K562 (cell line): ENCODE results near the gene MLYCD. TPM values are rescaled to one million over a fixed set of nuclear protein-coding genes. Genes with fewer than 3 reads are reported as not detected.
A peak's percentile ranks its signal among the peaks of the same experiment; 100 is the strongest.

Experiments used
- ATAC-seq: fragments of 200-7000 bp; cut with Tn5 transposase; 3 replicates; pipeline ENCODE4 v1.9.1; 2020; ENCODE audit warnings: moderate library complexity
- BruUV-seq: library from RNA; stranded (reverse); fragments of 400-500 nt; replicated peaks from 2 replicates; lab custom pipeline; 2021; lab: Mats Ljungman, UMichigan
- CTCF ChIA-PET: fragments of 300-600 bp; formaldehyde crosslinking; extraction: SDS; loops from one replicate; lab custom pipeline; 2021; ENCODE audit warnings: low intra/inter-chr PET ratio; lab: Yijun Ruan, JAX
- POLR2A ChIA-PET: fragments of 300-600, 350-650 bp; sonication (Branson Sonifier 250); formaldehyde crosslinking; extraction: SDS; loops from one replicate; lab custom pipeline; 2021; ENCODE audit warnings: antibody characterized with exemption, inconsistent platforms; lab: Yijun Ruan, JAX
- DNase-seq, 4 experiments: peaks; one replicate each; pipeline versions ENCODE4 v3.0.0 to v3.0.0-alpha.2; 2011 to 2018; ENCODE audit warnings: low spot score in 3 of 4, mixed read lengths in 3 of 4; ENCODE audit errors: extremely low read depth in 1 of 4
- FAIRE-seq: peaks from 2 replicates; lab custom pipeline; 2011; peaks lifted over from hg19 to GRCh38; lab: Jason Lieb, UNC
- H2AFZ ChIP-seq: 2 replicates; pipeline ENCODE4 v1.6.0; 2011; ENCODE audit warnings: low read depth, low read length, control low read depth, inconsistent platforms
- H3K27ac ChIP-seq: fragments of 200-600 bp; 3 replicates; pipeline ENCODE4 v1.8.0; 2011; ENCODE audit warnings: low read depth, mild to moderate bottlenecking, control low read depth, inconsistent platforms, low read length, moderate library complexity, mixed read lengths; ENCODE audit errors: extremely low read depth
- H3K27me3 ChIP-seq, 2 experiments: fragments of 300-600 bp in 1 of 2; 2 replicates in 1 of 2; 3 replicates in 1 of 2; pipeline versions ENCODE4 v1.6.0 to v1.8.0; 2011; ENCODE audit warnings: inconsistent platforms in 2 of 2, low read length in 2 of 2, mild to moderate bottlenecking in 1 of 2, mixed read lengths in 1 of 2, moderate library complexity in 1 of 2; ENCODE audit not compliant: control insufficient read depth in 2 of 2, insufficient read depth in 2 of 2
- H3K36me3 ChIP-seq: fragments of 300-600 bp; 3 replicates; pipeline ENCODE4 v1.8.0; 2011; ENCODE audit warnings: mild to moderate bottlenecking, low read length, inconsistent platforms; ENCODE audit not compliant: control insufficient read depth, insufficient read depth
- H3K4me1 ChIP-seq, 2 experiments: fragments of 200-600 bp in 1 of 2; replicated peaks in 1 of 2; 2 replicates in 1 of 2; 3 replicates in 1 of 2; pipeline versions ENCODE4 v1.5.1 to v1.8.0; 2011; ENCODE audit warnings: inconsistent platforms in 2 of 2, low read length in 2 of 2, mild to moderate bottlenecking in 1 of 2, mixed read lengths in 1 of 2, moderate library complexity in 1 of 2; ENCODE audit not compliant: control insufficient read depth in 2 of 2, insufficient read depth in 2 of 2
- H3K4me2 ChIP-seq: 2 replicates; pipeline ENCODE4 v1.6.1; 2011; ENCODE audit warnings: low read length, control low read depth, inconsistent platforms, mixed read lengths; ENCODE audit not compliant: insufficient read depth
- H3K4me3 ChIP-seq: fragments of 200-600 bp; sonication (generic), shearing (Covaris generic); 2 replicates; pipeline ENCODE4 v1.5.1; 2016; ENCODE audit warnings: control low read depth, inconsistent platforms
- H3K79me2 ChIP-seq: fragments of 200-600 bp; 3 replicates; pipeline ENCODE4 v1.8.0; 2011; ENCODE audit warnings: low read length, inconsistent platforms; ENCODE audit not compliant: control insufficient read depth, insufficient read depth
- H3K9ac ChIP-seq, 2 experiments: 2 replicates each; pipeline versions ENCODE4 v1.6.0 to v1.6.1; 2011; ENCODE audit warnings: low read depth in 2 of 2, low read length in 2 of 2, control low read depth in 1 of 2, inconsistent platforms in 1 of 2, mild to moderate bottlenecking in 1 of 2, mixed read lengths in 1 of 2; ENCODE audit not compliant: insufficient read depth in 1 of 2
- H3K9me1 ChIP-seq: one replicate; pipeline ENCODE4 v1.6.0; 2011; ENCODE audit warnings: inconsistent platforms, mild to moderate bottlenecking, low read length, moderate library complexity; ENCODE audit not compliant: control insufficient read depth, insufficient read depth
- H3K9me3 ChIP-seq: replicated peaks from 2 replicates; pipeline ENCODE4 v1.5.1; 2011; ENCODE audit warnings: low read depth, low read length, inconsistent platforms; ENCODE audit not compliant: control insufficient read depth, insufficient read depth
- H4K20me1 ChIP-seq: replicated peaks from 2 replicates; pipeline ENCODE4 v1.6.1; 2011; ENCODE audit warnings: low read length, inconsistent platforms, mixed read lengths; ENCODE audit not compliant: control insufficient read depth, insufficient read depth
- DDX20 ChIP-seq: fragments of 450-650 bp; IDR thresholded peaks from 2 replicates; pipeline ENCODE4 v1.6.1; 2016; ENCODE audit warnings: missing genetic modification characterization, low read depth, mild to moderate bottlenecking, missing compliant biosample characterization, moderate library complexity
- RBM15 ChIP-seq: fragments of 200-400 bp; formaldehyde crosslinking; IDR thresholded peaks from 2 replicates; pipeline ENCODE4 v1.6.1; 2018; ENCODE audit warnings: mild to moderate bottlenecking, low read length, moderate library complexity; ENCODE audit not compliant: insufficient read depth
- TAF1 ChIP-seq: IDR thresholded peaks from 2 replicates; pipeline ENCODE4 v1.6.1; 2011; ENCODE audit warnings: mild to moderate bottlenecking, low read length, moderate library complexity; ENCODE audit not compliant: insufficient read depth, control insufficient read depth, severe bottlenecking; ENCODE audit errors: extremely low read depth
- TAF7 ChIP-seq: fragments of 450-650 bp; IDR thresholded peaks from 2 replicates; pipeline ENCODE4 v1.6.1; 2016; ENCODE audit warnings: missing genetic modification characterization, missing compliant biosample characterization
- TEAD4 ChIP-seq, 2 experiments: sonication (generic) in 1 of 2; formaldehyde crosslinking in 1 of 2; IDR thresholded peaks; 2 replicates each; pipeline versions ENCODE4 v1.6.1 to v1.8.0; 2012 to 2022; ENCODE audit warnings: borderline replicate concordance in 1 of 2, inconsistent platforms in 1 of 2, low read length in 1 of 2, mild to moderate bottlenecking in 1 of 2, missing genetic modification reagents in 1 of 2
- TGIF2 ChIP-seq: sonication (generic); formaldehyde crosslinking; IDR thresholded peaks from 2 replicates; pipeline ENCODE4 v1.8.1; 2022; ENCODE audit warnings: mild to moderate bottlenecking, missing genetic modification reagents, moderate library complexity
- ZNF263 ChIP-seq: sonication (generic); formaldehyde crosslinking; IDR thresholded peaks from 2 replicates; pipeline ENCODE4 v1.8.0; 2022; ENCODE audit warnings: mild to moderate bottlenecking, missing genetic modification reagents, borderline replicate concordance
- ZNF592 ChIP-seq: fragments of 450-650 bp; IDR thresholded peaks from 2 replicates; pipeline ENCODE4 v1.6.1; 2017; ENCODE audit warnings: antibody characterized with exemption, mild to moderate bottlenecking
- ZNF699 ChIP-seq: fragments of 250-450 bp; sonication (Bioruptor Pico); IDR thresholded peaks from 2 replicates; pipeline ENCODE4 v1.8.0; 2021; ENCODE audit warnings: mild to moderate bottlenecking, moderate library complexity; ENCODE audit not compliant: insufficient replicate concordance
- WGBS: fragments of 100-300 bp; shearing (Covaris generic); methylation state at CpG from one replicate; pipeline ENCODE4 v1.1.6; 2016; ENCODE audit warnings: low coverage, mixed read lengths; ENCODE audit not compliant: insufficient coverage; ENCODE audit errors: missing lambda C conversion rate; 5-methylcytosine and 5-hydroxymethylcytosine counted together
- in situ Hi-C: fragments of 300-500 bp; cut with MboI; formaldehyde crosslinking; loops from 4 replicates; pipeline ENCODE4 v1.15.0; 2018; ENCODE audit warnings: inconsistent platforms, mixed read lengths
- intact Hi-C: fragments of 100-400 bp; cut with micrococcal nuclease; formaldehyde crosslinking; loops from 2 replicates; pipeline ENCODE4 v1.14.2; 2022
- polyA plus RNA-seq, 8 experiments: library from polyadenylated mRNA; depleted of rRNA in 4 of 8; stranded (reverse) in 5 of 8; unstranded in 3 of 8; fragments of >200 nt; fragmentation: Nextera tagmentation in 2 of 8; fragmentation: Illumina TruSeq in 1 of 8; extraction: Ambion mirVana in 2 of 8; extraction: Trizol in 1 of 8; gene quantifications; 2 replicates each; pipeline versions ENCODE4 v1.2.1 to v1.2.3, GENCODE V29; 2011 to 2014; ENCODE audit warnings: inconsistent platforms in 1 of 8, missing spikeins in 1 of 8
- total RNA-seq, 7 experiments: library from RNA; depleted of rRNA in 6 of 7; stranded (reverse); fragments of >200 nt in 6 of 7; fragmentation: Illumina TruSeq in 2 of 7; extraction: Trizol in 2 of 7; gene quantifications; 2 replicates each; pipeline versions ENCODE4 v1.2.1 to v1.2.3, GENCODE V29; 2011 to 2021; ENCODE audit warnings: low replicate concordance in 1 of 7

Gene MLYCD
- total and polyA plus RNA-seq, 9 of the 15 experiments (the other 6 are each of a cell fraction or from before 2014, with no cell fraction given), result 0.15 to 2.0 (median 1.0) TPM

- Histone ChIP-seq H3K36me3 (no peaks in the 10 kb centered on the region), H3K4me1 (peaks cover 0 to 48% of the 10 kb centered on the region in 2 experiments; a peak in 2 of 5 replicates), H3K9ac (no peak overlapping the region), H3K9me3 (no peaks in the 10 kb centered on the region), H2AFZ (no peak overlapping the region), H3K79me2 (no peaks in the 10 kb centered on the region), H3K4me2 (no peak overlapping the region), H3K27ac (no peak overlapping the region), H4K20me1 (peaks cover 22% of the 10 kb centered on the region), H3K4me3 (no peak overlapping the region), H3K9me1 (no peaks in the 10 kb centered on the region), H3K27me3 (peaks cover 76 to 93% of the 10 kb centered on the region in 2 experiments)
- BruUV-seq, result no TSS peak
- ATAC-seq (no peak), DNase-seq (no peak), FAIRE-seq (no peak)
- 3% methylated on average over 17 of the region's 17 CpGs for WGBS
- intact Hi-C loops (no loop called here), in situ Hi-C loops (no loop called here)
- ChIA-PET POLR2A (interaction anchor here (0.6 to 0.9 kb wide), 2 partner anchors 128 to 256 kb away, joined by 3 to 4 read pairs; no protein-coding TSS in a partner anchor), CTCF (no interaction called here)
- TF ChIP-seq TAF7 (tag) (no peak), TGIF2 (CRISPR knock-in tag) (no peak)
Measured at GRCh38 chr16:83931556-83931955, 32.6 kb downstream of the MLYCD start.

- CTCF ChIA-PET, result no interaction called here
- H3K79me2 ChIP-seq, result no peaks in the 10 kb centered on the region
- no peak overlapping the region for H3K4me3 ChIP-seq
- DNase-seq (no peak), FAIRE-seq (no peak), ATAC-seq (peak; percentile 34)
- peaks cover 0 to 42% of the 10 kb centered on the region in 2 experiments; a peak in 1 of 5 replicates for H3K4me1 ChIP-seq
- in situ Hi-C loops (no loop called here), intact Hi-C loops (no loop called here)
- POLR2A ChIA-PET, result interaction anchor here (0.9 to 1.4 kb wide), 2 partner anchors 11 to 255 kb away, joined by 3 read pairs; no protein-coding TSS in a partner anchor
- peaks cover 25% of the 10 kb centered on the region for H4K20me1 ChIP-seq
- no peak overlapping the region for H3K27ac ChIP-seq
- 13% methylated on average over 10 of the region's 11 CpGs for WGBS
- H3K4me2 ChIP-seq, result no peak overlapping the region
- no peaks in the 10 kb centered on the region for H3K9me3 ChIP-seq
- H3K9me1 ChIP-seq, result no peaks in the 10 kb centered on the region
- peaks cover 77 to 97% of the 10 kb centered on the region in 2 experiments for H3K27me3 ChIP-seq
- no peaks in the 10 kb centered on the region for H3K36me3 ChIP-seq
- no peak overlapping the region for H3K9ac ChIP-seq
- TF ChIP-seq TEAD4 (IDR thresholded peaks at IDR 0.05; ENCODE audit: low read length), result no peak
- TF ChIP-seq TEAD4 (CRISPR knock-in tag; IDR thresholded peaks at IDR 0.05; ENCODE audit: borderline replicate concordance), result no peak
- TF ChIP-seq TAF1, result no peak
- no peak for TF ChIP-seq ZNF699 (CRISPR knock-in tag)
- peak; percentile 71 for TF ChIP-seq ZNF263 (CRISPR knock-in tag)
- no peak for TF ChIP-seq DDX20
- TF ChIP-seq RBM15, result no peak
- no peak for TF ChIP-seq ZNF592
- H2AFZ ChIP-seq, result no peak overlapping the region
- BruUV-seq, result no TSS peak
Measured at GRCh38 chr16:83932304-83932703, 33.4 kb downstream of the MLYCD start.
